GM21717 (cell line): ENCODE measurements around the gene ZNF341.
A peak's percentile ranks its signal among the peaks of the same experiment; 100 is the strongest.
"Not testable (repeated sequence)": the region's sequence is repeated elsewhere in the genome, so short reads cannot be mapped to it uniquely, and the experiment has no call there.

Experiments
- ATAC-seq: cut with Tn5 transposase; IDR thresholded peaks from one replicate; pipeline ENCODE4 v1.9.1; 2021; ENCODE audit warnings: mild to moderate bottlenecking, moderate library complexity; ENCODE audit not compliant: unreplicated experiment

Gene ZNF341

GRCh38 chr20:33791959-33792597 lies 60.3 kb downstream of the ZNF341 start:
- ATAC-seq = no peak

DNA sequence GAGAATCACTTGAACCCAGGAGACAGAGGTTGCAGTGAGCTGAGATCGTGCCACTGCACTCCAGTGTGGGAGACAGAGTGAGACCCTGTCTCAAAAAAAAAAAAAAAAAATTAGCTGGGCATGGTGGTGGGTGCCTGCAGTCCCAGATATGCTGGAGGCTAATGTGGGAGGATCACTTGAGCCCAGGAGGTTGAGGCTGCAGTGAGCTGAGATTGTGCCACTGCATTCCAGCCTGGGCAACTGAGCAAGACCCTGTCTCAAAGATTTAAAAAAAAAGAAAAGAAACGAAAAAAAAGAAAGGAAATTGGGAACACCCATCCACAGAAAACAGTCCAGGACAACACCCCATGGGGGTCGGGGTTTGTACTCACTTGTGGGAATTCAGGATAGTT lies 60.8 kb downstream of the ZNF341 start:
- ATAC-seq = not testable (repeated sequence)

DNA sequence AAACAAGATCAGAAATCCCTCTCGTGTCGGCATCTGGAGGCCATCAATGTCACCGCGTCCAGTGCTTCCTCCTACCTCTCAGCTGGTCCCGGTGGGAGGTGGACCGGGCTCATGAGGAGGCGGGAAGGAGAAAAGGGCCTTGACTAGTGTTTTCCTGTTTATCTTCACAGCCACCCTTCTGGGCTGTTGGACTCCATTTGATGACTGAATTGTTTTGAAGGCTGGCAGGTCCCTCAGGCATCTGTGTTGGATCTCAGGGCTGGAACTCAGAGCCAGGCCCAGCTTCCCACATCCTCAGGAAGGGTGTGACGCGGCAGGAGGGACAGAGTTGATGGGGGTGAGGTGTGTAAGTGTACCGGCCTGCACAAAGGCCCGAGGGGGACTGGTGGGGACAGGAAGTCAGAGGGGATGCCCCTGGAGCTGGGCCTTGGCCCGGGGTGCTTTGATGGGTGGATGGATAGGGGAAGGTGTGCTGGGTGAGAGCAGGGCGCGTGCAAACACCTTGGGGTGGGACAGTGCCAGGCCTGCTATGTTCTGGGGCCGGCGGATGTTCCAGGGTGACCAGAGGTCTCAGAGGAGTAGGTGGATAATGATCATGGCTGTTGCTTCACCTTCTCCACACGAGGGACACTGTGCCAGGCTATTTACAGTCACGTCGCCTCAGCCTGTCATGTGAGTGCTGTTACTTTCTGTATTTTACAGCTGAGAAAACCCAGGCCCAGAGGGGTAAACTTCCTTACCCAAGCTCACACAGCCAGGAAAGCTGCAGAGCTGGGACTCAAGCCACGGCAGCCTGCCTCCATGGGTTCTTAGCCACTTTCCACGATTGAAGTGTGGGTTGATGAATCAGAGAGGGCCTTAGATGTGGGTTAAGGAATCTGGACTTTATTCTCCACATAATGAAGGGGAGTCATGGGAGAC lies 61.5 kb downstream of the ZNF341 start:
- ATAC-seq = no peak

GRCh38 chr20:33796263-33796906 lies 64.6 kb downstream of the ZNF341 start:
- no peak for ATAC-seq

DNA sequence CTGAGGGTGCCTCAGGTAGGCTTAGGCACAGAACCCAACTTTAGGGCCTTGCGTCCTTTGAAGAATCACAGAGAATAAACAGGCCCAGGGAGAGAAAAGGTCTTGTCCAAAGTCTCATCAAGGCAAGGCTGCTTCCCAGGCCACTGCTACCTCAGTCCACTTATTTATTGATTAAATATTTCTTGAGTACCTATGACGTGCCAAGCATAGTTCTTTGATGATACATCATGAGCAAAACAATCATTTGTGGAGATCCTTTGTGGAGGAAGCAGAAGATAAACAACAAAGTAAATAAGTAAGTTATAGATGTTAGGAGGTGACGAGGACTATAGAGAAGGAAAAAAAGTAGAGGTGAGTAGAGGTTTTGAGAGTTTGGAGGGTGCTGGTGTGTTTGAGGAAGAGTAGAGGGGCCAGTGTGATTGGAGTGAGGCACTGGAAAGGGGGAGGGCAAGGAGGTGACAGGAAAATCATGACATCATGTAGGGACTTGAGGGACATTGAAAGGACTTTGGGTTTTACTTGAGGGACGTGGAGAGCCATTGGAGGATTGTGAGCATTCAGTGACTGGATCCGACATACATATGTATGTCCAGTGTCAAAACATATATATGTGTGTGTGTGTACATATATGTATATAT lies 65.2 kb downstream of the ZNF341 start:
- ATAC-seq = no peak

DNA sequence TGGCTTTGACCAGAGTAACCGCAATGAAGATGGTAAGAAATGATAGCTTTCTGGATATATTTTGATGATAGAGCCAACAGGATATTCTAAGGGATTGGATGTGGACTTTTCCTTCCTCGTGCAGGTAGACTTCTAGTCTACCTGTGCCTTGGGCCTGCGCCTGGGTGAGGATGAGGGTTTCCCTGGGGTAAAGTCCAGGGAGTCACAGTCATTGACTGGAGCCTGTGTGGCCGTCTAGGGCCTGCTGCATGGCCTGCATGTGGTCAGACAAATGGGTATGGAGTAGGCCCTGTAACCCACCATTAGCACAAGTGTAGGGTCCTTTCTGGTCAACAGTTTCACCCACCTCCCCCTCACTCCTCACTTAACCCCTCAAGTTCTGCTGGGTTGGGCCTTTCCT lies 66.6 kb downstream of the ZNF341 start:
- ATAC-seq = no peak

- no peak for ATAC-seq
Measured at GRCh38 chr20:33803921-33804337, 72.1 kb downstream of the ZNF341 start.

DNA sequence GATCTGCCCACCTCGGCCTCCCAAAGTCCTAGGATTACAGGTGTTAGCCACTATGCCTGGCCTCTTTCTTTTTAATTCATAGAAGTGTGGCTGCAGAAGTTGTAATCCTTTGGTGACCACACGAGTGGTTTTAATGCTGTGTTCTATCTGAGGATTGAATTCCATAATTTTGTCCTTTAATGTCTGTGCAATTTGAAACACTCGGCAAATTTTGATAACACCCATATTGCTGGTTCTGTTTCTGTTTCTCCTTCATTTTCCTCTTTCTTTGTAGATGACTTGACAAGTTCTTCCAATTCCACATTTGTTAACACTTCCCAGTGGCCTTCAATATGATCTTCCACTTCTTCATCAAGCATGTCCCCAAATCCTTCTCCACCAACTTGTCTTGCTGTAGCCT lies 76.6 kb downstream of the ZNF341 start:
- ATAC-seq = no peak

- ATAC-seq = no peak
Measured at GRCh38 chr20:33810259-33810658, 78.5 kb downstream of the ZNF341 start.

DNA sequence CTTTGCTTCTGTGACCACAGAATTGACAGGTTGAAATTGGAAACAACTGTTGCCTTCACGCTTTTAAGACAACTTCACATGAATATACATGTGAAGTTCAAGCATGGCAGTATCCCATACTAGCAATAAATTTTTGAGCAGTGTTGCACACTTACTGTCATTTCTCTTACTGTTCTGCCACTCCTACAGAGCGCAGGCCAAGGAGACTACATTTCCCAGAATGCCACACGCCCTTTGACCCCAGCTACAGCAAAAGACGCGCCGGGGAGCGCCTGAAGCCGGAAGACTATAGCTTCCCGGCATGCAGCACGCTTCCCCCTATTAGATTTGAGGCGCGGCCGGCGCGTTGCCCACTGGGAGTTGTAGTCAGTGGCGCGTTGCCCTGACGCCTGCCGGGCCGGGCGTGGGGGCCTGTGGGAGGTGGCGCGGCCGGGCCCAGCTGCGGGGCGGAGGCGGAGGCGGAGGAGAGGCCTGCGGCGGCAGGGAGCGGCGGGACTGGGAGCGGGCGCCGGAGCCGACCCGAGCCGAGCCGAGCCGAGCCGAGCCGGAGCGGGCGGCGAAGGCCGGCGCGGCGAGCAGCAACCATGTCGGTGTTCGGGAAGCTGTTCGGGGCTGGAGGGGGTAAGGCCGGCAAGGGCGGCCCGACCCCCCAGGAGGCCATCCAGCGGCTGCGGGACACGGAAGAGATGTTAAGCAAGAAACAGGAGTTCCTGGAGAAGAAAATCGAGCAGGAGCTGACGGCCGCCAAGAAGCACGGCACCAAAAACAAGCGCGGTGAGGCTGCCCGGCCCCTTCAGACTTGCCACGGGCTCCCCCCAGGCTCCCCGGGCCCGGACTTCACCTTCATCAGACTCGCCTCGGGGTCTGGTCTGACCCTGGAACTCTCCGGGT lies 79.3 kb downstream of the ZNF341 start, which contains the start of gene CHMP4B:
Gene CHMP4B, plus strand, starts transcription at position 464 of the 891 bp plus-strand sequence. Its CDS starts 121 bp downstream, at position 585.
- ATAC-seq = peak; percentile 88

DNA sequence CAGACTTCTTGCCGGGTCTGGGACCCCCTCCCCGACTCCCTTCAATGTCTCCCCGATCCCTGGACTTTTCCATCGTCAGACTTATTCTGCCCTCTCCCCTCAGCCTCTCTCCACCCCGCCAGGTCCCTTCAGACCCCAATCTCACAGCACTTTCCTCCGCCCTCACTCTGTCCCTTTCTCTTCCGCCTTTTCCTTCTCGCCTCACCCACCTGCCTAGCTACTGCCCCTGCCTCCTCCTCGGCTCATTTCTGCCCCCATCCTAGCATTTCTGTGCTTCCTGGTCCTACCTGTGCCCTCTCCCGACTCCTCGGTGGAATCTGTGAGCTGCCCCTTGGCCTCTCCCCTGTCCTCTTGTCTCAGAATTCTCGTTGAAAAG lies 80.0 kb downstream of the ZNF341 start:
- ATAC-seq = peak; percentile 10

GRCh38 chr20:33812152-33812849 lies 80.5 kb downstream of the ZNF341 start:
- ATAC-seq = no peak

- ATAC-seq = no peak
Measured at GRCh38 chr20:33812908-33813462, 81.2 kb downstream of the ZNF341 start.

DNA sequence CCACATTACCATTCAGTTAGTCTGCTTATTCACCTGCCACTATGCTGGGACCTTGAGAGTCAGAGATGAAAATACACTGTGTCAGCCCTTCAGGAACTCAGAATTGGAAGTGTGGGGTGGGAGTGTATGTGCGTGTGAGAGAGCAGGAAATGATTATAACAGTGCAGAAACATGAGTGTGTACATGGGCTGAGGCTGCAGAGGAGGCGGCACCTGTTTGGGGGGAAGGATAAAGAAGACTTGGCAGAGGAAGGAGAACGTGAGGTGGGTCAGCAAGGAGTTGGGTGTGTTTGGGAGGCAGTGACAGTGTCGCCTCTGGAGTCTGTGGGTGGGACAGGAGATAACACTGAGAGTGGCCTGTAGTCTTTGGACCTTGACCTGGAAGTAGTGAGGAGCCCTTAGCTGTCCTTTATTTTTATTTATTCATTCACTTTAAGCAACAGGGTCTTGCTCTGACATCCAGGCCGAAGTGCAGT lies 82.5 kb downstream of the ZNF341 start:
- no peak for ATAC-seq

DNA sequence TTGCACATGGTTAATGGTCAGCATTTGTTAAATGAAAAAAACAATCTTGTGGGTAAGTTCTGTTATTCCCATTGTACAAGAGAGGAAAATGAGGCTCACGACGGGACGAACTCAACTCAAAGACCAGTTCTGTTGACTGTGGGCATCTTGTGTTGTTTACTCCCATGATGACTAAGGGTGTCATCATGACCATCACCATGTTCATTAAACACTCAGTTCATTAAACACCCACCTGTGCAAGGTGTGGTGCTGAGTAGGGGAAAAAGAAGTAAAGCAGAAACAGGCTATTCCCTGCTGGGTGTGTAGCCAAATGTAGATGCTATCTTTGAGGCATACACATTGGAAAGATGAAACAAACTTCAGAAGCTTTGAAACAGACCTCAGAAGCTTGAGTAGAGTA lies 83.9 kb downstream of the ZNF341 start:
- no peak for ATAC-seq

DNA sequence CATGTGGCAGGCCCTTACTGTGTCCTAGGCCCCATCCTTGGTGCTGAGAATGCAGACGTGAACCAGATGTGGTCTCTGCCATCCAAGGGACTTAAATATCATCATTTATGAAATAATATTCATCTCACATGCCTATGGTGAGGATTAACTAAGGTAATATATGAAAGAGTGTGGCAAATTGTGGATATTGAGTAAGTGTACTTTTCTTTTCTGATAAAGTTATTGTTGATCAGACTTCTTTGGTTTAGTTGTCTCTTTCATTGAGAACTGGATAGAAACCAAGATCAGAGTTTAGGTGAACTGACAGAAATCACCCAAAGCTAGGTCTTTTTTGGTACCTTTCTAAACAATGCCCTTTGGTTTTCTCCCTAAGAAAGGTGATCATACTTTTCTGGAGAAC lies 84.4 kb downstream of the ZNF341 start:
- no peak for ATAC-seq

- ATAC-seq = no peak
Measured at GRCh38 chr20:33817411-33817810, 85.6 kb downstream of the ZNF341 start.

GRCh38 chr20:33819456-33819855 lies 87.7 kb downstream of the ZNF341 start:
- no peak for ATAC-seq

- no peak for ATAC-seq
Measured at GRCh38 chr20:33820362-33820761, 88.6 kb downstream of the ZNF341 start.
